Endothelial cell of umbilical vein (primary cell): Measurements from ENCODE around the gene YIPF2. TPM values are rescaled to one million over a fixed set of nuclear protein-coding genes. Genes with fewer than 3 reads are reported as not detected.
A peak's percentile ranks its signal among the peaks of the same experiment; 100 is the strongest.

ENCODE experiments used
- BruUV-seq: library from RNA; stranded (reverse); fragments of 400-500 nt; replicated peaks from 2 replicates; lab custom pipeline; 2021; lab: Mats Ljungman, UMichigan
- CTCF ChIA-PET: fragments of 300-600, 350-600 bp; sonication (Branson Sonifier 250); formaldehyde crosslinking; loops from one replicate; lab custom pipeline; 2021; ENCODE audit warnings: antibody characterized with exemption, inconsistent platforms; lab: Charles Lee
- POLR2A ChIA-PET: fragments of 300-600, 350-600 bp; sonication (Branson Sonifier 250); formaldehyde crosslinking; loops from one replicate; lab custom pipeline; 2021; ENCODE audit warnings: antibody characterized with exemption, inconsistent platforms; lab: Charles Lee
- DNase-seq: peaks from one replicate; pipeline ENCODE4 v3.0.0-alpha.2; 2011; ENCODE audit warnings: low read depth, low spot score
- FAIRE-seq: peaks from 2 replicates; lab custom pipeline; 2011; peaks lifted over from hg19 to GRCh38; lab: Jason Lieb, UNC
- H2AFZ ChIP-seq: 2 replicates; pipeline ENCODE4 v1.6.0; 2012; ENCODE audit warnings: low read depth, low read length, control low read depth, inconsistent platforms
- H3K27ac ChIP-seq: 2 replicates; pipeline ENCODE4 v1.5.1; 2011; ENCODE audit warnings: low read depth, mild to moderate bottlenecking, control low read depth, low read length, moderate library complexity; ENCODE audit not compliant: insufficient read depth
- H3K27me3 ChIP-seq, 2 experiments: 2 replicates each; pipeline versions ENCODE4 v1.6.0 to v1.6.1; 2011; ENCODE audit warnings: low read length in 2 of 2, mixed read lengths in 1 of 2; ENCODE audit not compliant: control insufficient read depth in 2 of 2, insufficient read depth in 2 of 2
- H3K36me3 ChIP-seq, 2 experiments: 2 replicates in 1 of 2; 3 replicates in 1 of 2; pipeline ENCODE4 v1.5.1; 2011; ENCODE audit warnings: low read length in 2 of 2, mild to moderate bottlenecking in 1 of 2, moderate library complexity in 1 of 2; ENCODE audit not compliant: control insufficient read depth in 2 of 2, insufficient read depth in 2 of 2; ENCODE audit errors: extremely low read depth in 1 of 2
- H3K4me1 ChIP-seq: 3 replicates; pipeline ENCODE4 v1.5.1; 2011; ENCODE audit warnings: mild to moderate bottlenecking, low read length; ENCODE audit not compliant: control insufficient read depth, insufficient read depth; ENCODE audit errors: extremely low read depth
- H3K4me2 ChIP-seq: 2 replicates; pipeline ENCODE4 v1.6.1; 2011; ENCODE audit warnings: low read length, control low read depth, mixed read lengths; ENCODE audit not compliant: insufficient read depth
- H3K4me3 ChIP-seq, 3 experiments: fragments of 200-600 bp in 1 of 3; sonication (generic), shearing (Covaris generic) in 1 of 3; replicated peaks in 1 of 3; 2 replicates each; pipeline ENCODE4 v1.5.1; 2011 to 2016; ENCODE audit warnings: control low read depth in 3 of 3, low read length in 3 of 3, mild to moderate bottlenecking in 2 of 3, inconsistent platforms in 1 of 3, low read depth in 1 of 3, moderate library complexity in 1 of 3; ENCODE audit not compliant: insufficient read depth in 1 of 3
- H3K79me2 ChIP-seq: 2 replicates; pipeline ENCODE4 v1.6.0; 2012; ENCODE audit warnings: low read length, inconsistent platforms; ENCODE audit not compliant: control insufficient read depth, insufficient read depth
- H3K9ac ChIP-seq: replicated peaks from 2 replicates; pipeline ENCODE3; 2011; ENCODE audit warnings: low read length, control low read depth; ENCODE audit not compliant: insufficient read depth; ENCODE audit errors: extremely low read depth
- H3K9me1 ChIP-seq: replicated peaks from 3 replicates; pipeline ENCODE4 v1.6.0; 2011; ENCODE audit warnings: mild to moderate bottlenecking, low read length; ENCODE audit not compliant: control insufficient read depth, insufficient read depth; ENCODE audit errors: extremely low read depth
- H3K9me3 ChIP-seq: replicated peaks from 2 replicates; pipeline ENCODE4 v1.5.1; 2012; ENCODE audit warnings: low read length, inconsistent platforms; ENCODE audit not compliant: control insufficient read depth, insufficient read depth
- H4K20me1 ChIP-seq: replicated peaks from 2 replicates; pipeline ENCODE3; 2011; ENCODE audit warnings: mild to moderate bottlenecking, low read length; ENCODE audit not compliant: control insufficient read depth, insufficient read depth; ENCODE audit errors: extremely low read depth
- CTCF ChIP-seq, 2 donors: IDR thresholded peaks; 1 replicate in 1 of 2; 2 replicates in 1 of 2; pipeline ENCODE4 v1.5.1; 2011; ENCODE audit warnings: low read length in 2 of 2, mild to moderate bottlenecking in 2 of 2, moderate library complexity in 2 of 2, control low read depth in 1 of 2, inconsistent platforms in 1 of 2, low read depth in 1 of 2; ENCODE audit not compliant: insufficient read depth in 1 of 2; ENCODE audit errors: extremely low read depth in 1 of 2
- EZH2 ChIP-seq: IDR thresholded peaks from 2 replicates; pipeline ENCODE4 v1.6.1; 2012; ENCODE audit warnings: borderline replicate concordance, low read depth, mild to moderate bottlenecking, moderate library complexity, low read length, inconsistent platforms; ENCODE audit not compliant: severe bottlenecking
- FOS ChIP-seq: IDR thresholded peaks from 2 replicates; pipeline ENCODE4 v1.6.1; 2011; ENCODE audit warnings: mild to moderate bottlenecking, low read length, moderate library complexity, borderline replicate concordance; ENCODE audit not compliant: insufficient read depth
- GATA2 ChIP-seq: IDR thresholded peaks from 2 replicates; pipeline ENCODE4 v1.7.0; 2011; ENCODE audit warnings: low read depth, mild to moderate bottlenecking, moderate library complexity, mixed read lengths, low read length; ENCODE audit not compliant: insufficient read length, insufficient read depth
- JUN ChIP-seq: IDR thresholded peaks from 2 replicates; pipeline ENCODE4 v1.6.1; 2011; ENCODE audit warnings: borderline replicate concordance, low read depth; ENCODE audit not compliant: insufficient read length, insufficient read depth
- MAX ChIP-seq: IDR thresholded peaks from 2 replicates; pipeline ENCODE4 v1.6.1; 2011; ENCODE audit not compliant: insufficient read depth, insufficient read length
- MYC ChIP-seq: IDR thresholded peaks from one replicate; pipeline ENCODE4 v1.6.1; 2011; ENCODE audit warnings: mild to moderate bottlenecking, low read depth, low read length
- POLR2A ChIP-seq: IDR thresholded peaks from 2 replicates; pipeline ENCODE4 v1.6.1; 2012; ENCODE audit warnings: low read depth, mild to moderate bottlenecking, control low read depth, low read length
- POLR2AphosphoS5 ChIP-seq: IDR thresholded peaks from 2 replicates; pipeline ENCODE4 v1.6.1; 2012; ENCODE audit warnings: low read depth, mild to moderate bottlenecking, control low read depth, low read length, moderate library complexity; ENCODE audit not compliant: insufficient read depth
- dilution Hi-C: fragments of 300-500 bp; cut with MboI; formaldehyde crosslinking; loops from one replicate; pipeline ENCODE4 v1.15.0; 2019; ENCODE audit warnings: low sequenced_read_pairs; ENCODE audit not compliant: extremely low pct_ligation_motif_present
- intact Hi-C: fragments of 100-400 bp; cut with micrococcal nuclease; formaldehyde crosslinking; loops from one replicate; pipeline ENCODE4 v1.10.0; 2022
- polyA plus RNA-seq, 4 experiments: library from polyadenylated mRNA; depleted of rRNA in 3 of 4; stranded (reverse) in 3 of 4; unstranded in 1 of 4; fragments of >200 nt; gene quantifications; 2 replicates each; pipeline versions ENCODE4 v1.2.1 to v1.2.3, GENCODE V29; 2011 to 2012; ENCODE audit warnings: missing spikeins in 1 of 4
- total RNA-seq: library from RNA; stranded (reverse); gene quantifications from 2 replicates; pipeline ENCODE4 v1.2.3, GENCODE V29; 2021

The YIPF2 gene
- total and polyA plus RNA-seq, 2 donors (not counting 3 experiments of a cell fraction or from before 2014, with no cell fraction given) = 47.8 to 104 TPM

GRCh38 chr19:10961073-10961860 is 32.8 kb upstream of the YIPF2 start:
- TF ChIP-seq FOS = no peak
- peak; percentile 50 for TF ChIP-seq POLR2A
- no peak for TF ChIP-seq GATA2
- TF ChIP-seq EZH2 = no peak
- no peak for TF ChIP-seq POLR2AphosphoS5
- TF ChIP-seq MAX = no peak
- TF ChIP-seq CTCF (IDR thresholded peaks at IDR 0.05; ENCODE audit: extremely low read depth in 1 of 2, insufficient read depth in 1 of 2, low read depth in 1 of 2, low read length in 2 of 2) = no peak
- TF ChIP-seq MYC = no peak
- no peak for TF ChIP-seq JUN
- ChIA-PET POLR2A (no interaction called here), CTCF (interaction anchor here (0.7 to 4.7 kb wide), 7 partner anchors 14 to 75 kb away, joined by 3 to 35 read pairs (median 4); no protein-coding TSS in a partner anchor)
- no peak for FAIRE-seq
- Histone ChIP-seq H4K20me1 (peaks cover 6% of the 10 kb centered on the region), H3K27ac (peak overlapping the region; percentile 45), H3K9ac (peak overlapping the region; percentile 89), H3K9me3 (no peaks in the 10 kb centered on the region), H3K27me3 (no peaks in the 10 kb centered on the region), H3K4me2 (peak overlapping the region; percentile 77), H3K9me1 (no peaks in the 10 kb centered on the region), H3K4me3 (peak overlapping the region; percentile 68 to 100 (median 98)), H3K79me2 (peaks cover 51% of the 10 kb centered on the region), H2AFZ (peak overlapping the region; percentile 37), H3K36me3 (no peaks in the 10 kb centered on the region), H3K4me1 (peaks cover 9% of the 10 kb centered on the region)
- dilution Hi-C loops = no loop called here
- DNase-seq = no peak
- intact Hi-C loops = no loop called here
- no TSS peak for BruUV-seq
